ENCODE results near the gene PRUNE2. TPM values are rescaled to one million over a fixed set of nuclear protein-coding genes. Genes with fewer than 3 reads are reported as not detected.

Gene PRUNE2
- total and polyA plus RNA-seq, 2 of the 13 experiments (the other 11 are each of a cell fraction or from before 2014, with no cell fraction given): 0.02 TPM; not detected in 1

DNA sequence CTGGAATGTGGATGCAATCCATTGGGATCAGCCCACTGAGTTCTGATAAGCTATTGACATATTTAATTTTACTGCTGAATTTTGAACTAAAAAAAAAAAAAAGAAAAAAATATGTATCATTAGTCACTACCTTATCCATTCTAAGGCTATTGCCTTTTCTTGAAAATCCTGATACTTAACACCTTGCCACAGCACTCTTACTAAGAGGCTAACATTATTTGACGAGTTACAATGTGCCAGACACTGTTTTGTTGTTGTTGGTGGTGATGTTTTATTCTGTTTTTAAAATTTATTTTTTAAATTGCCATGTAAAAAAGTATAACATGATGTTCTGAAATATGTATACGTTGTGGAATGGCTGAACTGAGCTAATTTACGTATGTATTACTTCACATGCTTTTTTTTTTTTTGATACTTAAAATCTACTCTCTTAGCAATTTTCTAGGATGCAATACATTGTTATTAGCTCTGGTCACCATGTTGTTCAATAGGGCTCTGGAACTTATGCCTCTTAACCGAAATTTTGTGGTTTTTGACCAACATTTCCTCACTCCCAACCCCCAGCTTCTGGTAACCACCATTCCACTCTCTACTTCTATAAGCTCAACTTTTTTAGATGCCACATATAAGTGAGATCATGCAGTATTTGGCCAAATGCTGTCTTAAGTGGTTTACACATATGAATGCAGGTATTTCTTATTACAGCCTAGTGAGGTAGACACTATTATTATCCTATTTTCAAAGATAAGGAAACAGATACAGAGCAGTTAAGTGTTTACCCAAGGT, 276.5 kb downstream of the PRUNE2 start:
- H3K36me3 ChIP-seq (replicated peaks in 1 of 2; ENCODE audit: control insufficient read depth in 1 of 2, insufficient read depth in 2 of 2, low read length in 2 of 2): no peaks in the 10 kb centered on the region
- in situ Hi-C loops (cut with HindIII; ENCODE audit: extremely low pct_ligation_motif_present, low pct_unique_long_range_greater_than_20kb) (no loop called here), intact Hi-C loops (cut with micrococcal nuclease; ENCODE audit: unreplicated experiment) (no loop called here)
- H3K27ac ChIP-seq (ENCODE audit: extremely low read length, insufficient read depth, low read length): no peak overlapping the region
- 0 out of 2 replicates have a peak, but pooled peaks cover 2% of the 10 kb centered on the region for H3K4me1 ChIP-seq (ENCODE audit: insufficient read depth, low read length)
- H3K9me3 ChIP-seq (ENCODE audit: low read length): no peaks in the 10 kb centered on the region
- DNase-seq (ENCODE audit: low spot score): no peak
- no peaks in the 10 kb centered on the region for H3K27me3 ChIP-seq (ENCODE audit: control insufficient read depth in 1 of 2, insufficient read depth in 2 of 2, low read length in 2 of 2)
- no peak for ATAC-seq
- ChIA-PET CTCF (ENCODE audit: low intra/inter-chr PET ratio, low total read pairs) (no interaction called here), POLR2A (no interaction called here)
- H3K4me2 ChIP-seq (ENCODE audit: low read depth, low read length): no peak overlapping the region
- H4K20me1 ChIP-seq (ENCODE audit: insufficient read depth, low read length): no peaks in the 10 kb centered on the region
- no peak overlapping the region for H3K4me3 ChIP-seq (replicated peaks in 1 of 3; ENCODE audit: insufficient read depth in 1 of 3, low read depth in 2 of 3, low read length in 3 of 3)
- H2AFZ ChIP-seq (ENCODE audit: low read length): no peak overlapping the region
- no peak overlapping the region for H3K9ac ChIP-seq (ENCODE audit: insufficient read depth, low read depth, low read length)
- no peak for FAIRE-seq
- WGBS (ENCODE audit: low lambda C conversion rate): 2% methylated on average over 4 of the region's 4 CpGs
- H3K79me2 ChIP-seq (ENCODE audit: insufficient read depth, low read length): no peaks in the 10 kb centered on the region
- BruUV-seq (replicated peaks): no TSS peak
- no peak for TF ChIP-seq ZNF205 (CRISPR knock-in tag; IDR thresholded peaks at IDR 0.05)
- no peak for TF ChIP-seq ZNF33B (CRISPR knock-in tag; IDR thresholded peaks at IDR 0.05)
- no peak for TF ChIP-seq UBTF (CRISPR knock-in tag; IDR thresholded peaks at IDR 0.05)
- no peak for TF ChIP-seq ZSCAN30 (CRISPR knock-in tag; IDR thresholded peaks at IDR 0.05)
- TF ChIP-seq, protein P1, sequence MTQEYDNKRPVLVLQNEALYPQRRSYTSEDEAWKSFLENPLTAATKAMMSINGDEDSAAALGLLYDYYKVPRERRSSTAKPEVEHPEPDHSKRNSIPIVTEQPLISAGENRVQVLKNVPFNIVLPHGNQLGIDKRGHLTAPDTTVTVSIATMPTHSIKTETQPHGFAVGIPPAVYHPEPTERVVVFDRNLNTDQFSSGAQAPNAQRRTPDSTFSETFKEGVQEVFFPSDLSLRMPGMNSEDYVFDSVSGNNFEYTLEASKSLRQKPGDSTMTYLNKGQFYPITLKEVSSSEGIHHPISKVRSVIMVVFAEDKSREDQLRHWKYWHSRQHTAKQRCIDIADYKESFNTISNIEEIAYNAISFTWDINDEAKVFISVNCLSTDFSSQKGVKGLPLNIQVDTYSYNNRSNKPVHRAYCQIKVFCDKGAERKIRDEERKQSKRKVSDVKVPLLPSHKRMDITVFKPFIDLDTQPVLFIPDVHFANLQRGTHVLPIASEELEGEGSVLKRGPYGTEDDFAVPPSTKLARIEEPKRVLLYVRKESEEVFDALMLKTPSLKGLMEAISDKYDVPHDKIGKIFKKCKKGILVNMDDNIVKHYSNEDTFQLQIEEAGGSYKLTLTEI (CRISPR knock-in tag; conservative IDR thresholded peaks at IDR 0.05): no peak
- TF ChIP-seq, protein P2, sequence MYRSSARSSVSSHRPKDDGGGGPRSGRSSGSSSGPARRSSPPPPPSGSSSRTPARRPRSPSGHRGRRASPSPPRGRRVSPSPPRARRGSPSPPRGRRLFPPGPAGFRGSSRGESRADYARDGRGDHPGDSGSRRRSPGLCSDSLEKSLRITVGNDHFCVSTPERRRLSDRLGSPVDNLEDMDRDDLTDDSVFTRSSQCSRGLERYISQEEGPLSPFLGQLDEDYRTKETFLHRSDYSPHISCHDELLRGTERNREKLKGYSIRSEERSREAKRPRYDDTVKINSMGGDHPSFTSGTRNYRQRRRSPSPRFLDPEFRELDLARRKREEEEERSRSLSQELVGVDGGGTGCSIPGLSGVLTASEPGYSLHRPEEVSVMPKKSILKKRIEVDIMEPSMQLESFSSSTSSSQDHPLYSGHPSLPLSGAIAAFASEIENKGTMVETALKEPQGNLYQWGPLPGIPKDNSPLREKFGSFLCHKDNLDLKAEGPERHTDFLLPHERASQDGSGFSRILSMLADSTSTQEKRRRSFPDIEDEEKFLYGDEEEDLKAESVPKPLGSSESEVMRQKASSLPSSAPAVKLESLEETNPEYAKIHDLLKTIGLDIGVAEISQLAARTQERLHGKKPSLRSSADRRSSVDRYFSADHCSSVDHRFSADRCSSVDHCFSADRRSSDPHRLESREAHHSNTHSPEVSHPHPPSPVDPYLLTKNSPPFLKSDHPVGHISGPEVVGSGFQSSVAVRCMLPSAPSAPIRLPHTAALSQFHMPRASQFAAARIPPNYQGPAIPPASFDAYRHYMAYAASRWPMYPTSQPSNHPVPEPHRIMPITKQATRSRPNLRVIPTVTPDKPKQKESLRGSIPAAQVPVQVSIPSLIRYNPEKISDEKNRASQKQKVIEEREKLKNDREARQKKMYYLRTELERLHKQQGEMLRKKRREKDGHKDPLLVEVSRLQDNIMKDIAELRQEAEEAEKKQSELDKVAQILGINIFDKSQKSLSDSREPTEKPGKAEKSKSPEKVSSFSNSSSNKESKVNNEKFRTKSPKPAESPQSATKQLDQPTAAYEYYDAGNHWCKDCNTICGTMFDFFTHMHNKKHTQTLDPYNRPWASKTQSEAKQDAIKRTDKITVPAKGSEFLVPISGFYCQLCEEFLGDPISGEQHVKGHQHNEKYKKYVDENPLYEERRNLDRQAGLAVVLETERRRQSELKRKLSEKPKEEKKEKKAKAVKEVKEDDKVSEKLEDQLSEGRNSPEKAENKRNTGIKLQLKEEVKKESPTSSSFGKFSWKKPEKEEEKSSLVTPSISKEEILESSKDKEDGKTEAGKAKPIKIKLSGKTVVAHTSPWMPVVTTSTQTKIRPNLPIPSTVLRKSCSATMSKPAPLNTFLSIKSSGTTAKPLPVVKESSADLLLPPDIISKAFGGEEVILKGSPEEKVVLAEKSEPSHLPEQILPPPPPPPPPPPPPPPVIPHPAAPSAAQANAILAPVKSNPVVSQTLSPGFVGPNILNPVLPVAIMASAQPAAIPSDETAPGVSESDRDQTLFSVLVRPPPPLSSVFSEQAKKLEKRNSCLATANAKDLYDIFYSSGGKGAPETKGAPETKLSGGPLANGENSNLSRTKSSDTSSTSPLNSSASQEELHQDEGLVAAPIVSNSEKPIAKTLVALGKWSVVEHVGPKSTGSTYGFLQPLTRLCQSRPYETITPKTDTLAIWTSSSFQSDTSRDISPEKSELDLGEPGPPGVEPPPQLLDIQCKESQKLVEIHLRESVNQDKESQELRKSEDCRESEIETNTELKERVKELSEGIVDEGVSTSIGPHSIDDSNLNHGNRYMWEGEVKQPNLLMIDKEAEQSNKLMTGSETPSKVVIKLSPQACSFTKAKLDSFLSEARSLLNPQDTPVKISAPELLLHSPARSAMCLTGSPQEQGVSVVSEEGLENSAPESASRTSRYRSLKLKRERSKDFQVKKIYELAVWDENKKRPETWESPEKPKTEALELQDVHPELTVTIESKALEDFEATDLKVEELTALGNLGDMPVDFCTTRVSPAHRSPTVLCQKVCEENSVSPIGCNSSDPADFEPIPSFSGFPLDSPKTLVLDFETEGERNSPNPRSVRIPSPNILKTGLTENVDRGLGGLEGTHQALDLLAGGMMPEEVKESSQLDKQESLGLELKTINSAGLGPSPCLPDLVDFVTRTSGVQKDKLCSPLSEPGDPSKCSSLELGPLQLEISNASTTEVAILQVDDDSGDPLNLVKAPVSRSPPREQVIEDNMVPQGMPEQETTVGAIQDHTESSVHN (CRISPR knock-in tag; IDR thresholded peaks at IDR 0.05): no peak
- no peak for TF ChIP-seq ZNF3 (CRISPR knock-in tag; IDR thresholded peaks at IDR 0.05)
- TF ChIP-seq MIER2 (CRISPR knock-in tag; IDR thresholded peaks at IDR 0.05): no peak
- TF ChIP-seq, protein P3, sequence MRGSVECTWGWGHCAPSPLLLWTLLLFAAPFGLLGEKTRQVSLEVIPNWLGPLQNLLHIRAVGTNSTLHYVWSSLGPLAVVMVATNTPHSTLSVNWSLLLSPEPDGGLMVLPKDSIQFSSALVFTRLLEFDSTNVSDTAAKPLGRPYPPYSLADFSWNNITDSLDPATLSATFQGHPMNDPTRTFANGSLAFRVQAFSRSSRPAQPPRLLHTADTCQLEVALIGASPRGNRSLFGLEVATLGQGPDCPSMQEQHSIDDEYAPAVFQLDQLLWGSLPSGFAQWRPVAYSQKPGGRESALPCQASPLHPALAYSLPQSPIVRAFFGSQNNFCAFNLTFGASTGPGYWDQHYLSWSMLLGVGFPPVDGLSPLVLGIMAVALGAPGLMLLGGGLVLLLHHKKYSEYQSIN (CRISPR knock-in tag; IDR thresholded peaks at IDR 0.05; ENCODE audit: borderline replicate concordance): no peak
- TF ChIP-seq MAFG (CRISPR knock-in tag; IDR thresholded peaks at IDR 0.05): no peak

Data from HepG2 (cell line).